Measurements from ENCODE around the gene CCBE1. TPM values are rescaled to one million over a fixed set of nuclear protein-coding genes. Genes with fewer than 3 reads are reported as not detected.

CCBE1 gene
- total RNA-seq, 1 donor from 2014 or later, result 0.67 TPM

DNA sequence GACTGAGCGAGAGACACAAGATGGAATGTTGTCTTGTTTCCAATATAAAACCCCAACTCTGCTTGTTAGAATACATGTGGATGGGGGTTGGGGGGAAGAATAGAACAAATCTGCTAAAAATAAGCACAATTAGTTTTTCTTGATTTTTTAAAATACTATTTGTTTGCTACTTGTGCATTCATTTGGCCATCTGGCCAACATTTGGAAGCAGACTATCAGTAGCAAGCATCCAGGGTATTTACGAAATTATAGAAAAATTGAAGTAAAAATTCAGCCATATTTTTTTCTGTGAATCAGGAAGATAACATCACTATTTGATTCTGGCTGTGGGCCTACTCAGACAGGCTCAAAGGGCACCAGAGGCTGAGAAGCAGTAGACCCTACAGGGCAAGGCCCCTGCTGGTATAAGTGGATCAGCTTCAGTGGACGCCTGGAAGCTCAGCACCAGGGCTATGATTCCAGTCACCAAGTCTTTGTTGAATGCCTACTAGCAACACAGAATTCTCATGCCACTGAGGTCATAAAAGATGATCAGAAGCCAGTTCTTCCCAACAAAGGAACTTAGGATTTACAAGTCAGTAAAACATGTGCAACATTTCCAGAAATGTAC is 133.9 kb downstream of the CCBE1 start:
- intact Hi-C loops (cut with DNase I), result no loop called here
- DNase-seq (ENCODE audit: low spot score) (no peak), ATAC-seq (no peak)

GRCh38 chr18:59562751-59563150 is 134.5 kb downstream of the CCBE1 start:
- no peak for ATAC-seq
- intact Hi-C loops (cut with DNase I), result no loop called here
- no peak for DNase-seq (ENCODE audit: low spot score)

DNA sequence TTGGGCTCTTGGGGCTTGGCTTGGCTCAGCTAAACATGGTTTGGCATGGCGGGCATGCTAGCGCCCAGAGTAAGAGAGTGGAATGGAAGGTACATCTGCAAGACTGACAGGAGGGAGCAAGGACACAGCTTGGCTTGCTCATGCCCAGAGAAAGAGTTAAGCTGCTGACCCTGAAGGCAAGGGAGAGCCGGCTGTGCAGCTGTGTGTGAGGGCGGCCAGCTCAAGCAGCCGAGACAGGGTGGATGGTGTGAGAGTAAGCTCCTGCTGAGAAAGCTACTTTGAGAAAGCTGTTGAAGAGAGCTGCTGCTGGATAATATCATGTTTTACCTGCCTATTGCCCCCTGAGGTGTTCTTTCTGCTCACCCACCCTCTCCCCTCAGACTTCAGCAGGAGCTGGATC is 135.6 kb downstream of the CCBE1 start:
- intact Hi-C loops (cut with DNase I), result no loop called here
- no peak for DNase-seq (ENCODE audit: low spot score)
- ATAC-seq, result no peak

DNA sequence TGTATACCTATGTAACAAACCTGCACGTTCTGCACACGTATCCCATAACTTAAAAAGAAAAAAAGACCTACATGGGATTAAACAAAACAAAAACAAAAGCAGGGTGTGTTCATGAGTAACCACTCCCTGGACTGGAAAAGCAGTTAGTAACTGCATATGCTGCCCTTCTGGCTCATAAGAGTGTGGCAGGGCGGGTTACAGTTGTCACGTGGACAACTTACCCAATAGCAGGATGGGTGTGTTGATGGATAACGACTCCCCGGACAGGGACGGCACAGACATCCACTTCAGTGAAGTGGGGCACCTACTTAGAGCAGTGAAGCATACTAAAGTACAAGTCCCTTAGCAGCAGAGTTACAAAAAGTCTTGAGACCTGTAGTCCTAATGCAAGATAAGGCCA is 136.7 kb downstream of the CCBE1 start:
- intact Hi-C loops (cut with DNase I), result no loop called here

DNA sequence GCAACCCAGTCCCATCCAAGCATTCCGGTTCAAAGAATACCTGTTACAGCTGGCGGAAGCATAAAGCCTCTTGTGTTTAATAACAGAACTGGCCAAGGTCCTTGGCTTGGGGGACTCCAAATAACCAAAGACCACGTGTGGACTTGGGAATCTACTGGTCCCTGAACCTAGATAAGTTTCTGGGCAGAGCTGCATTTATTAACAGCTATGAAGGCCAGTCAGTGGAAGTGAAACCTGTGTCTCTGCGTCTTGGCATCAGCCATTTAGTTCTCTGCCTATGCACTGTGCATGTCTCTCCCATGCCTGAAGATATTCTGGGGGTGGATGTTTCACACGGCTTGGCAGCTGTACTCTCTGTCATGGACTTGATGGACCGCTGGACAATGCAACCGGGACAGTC is 137.7 kb downstream of the CCBE1 start:
- ATAC-seq (no peak), DNase-seq (ENCODE audit: low spot score) (no peak)
- intact Hi-C loops (cut with DNase I), result no loop called here

More for the DNA sequence above, 136.7 kb downstream of the CCBE1 start:
- DNase-seq (ENCODE audit: low spot score), result no peak
- ATAC-seq, result no peak

GRCh38 chr18:59555995-59556659 is 141.1 kb downstream of the CCBE1 start:
- ATAC-seq (peak; percentile 56), DNase-seq (ENCODE audit: low spot score) (no peak)
- intact Hi-C loops (cut with DNase I), result no loop called here

- intact Hi-C loops (cut with DNase I), result no loop called here
- no peak for DNase-seq (ENCODE audit: low spot score)
- ATAC-seq, result no peak
Observed at GRCh38 chr18:59554796-59555335, 142.4 kb downstream of the CCBE1 start.

DNA sequence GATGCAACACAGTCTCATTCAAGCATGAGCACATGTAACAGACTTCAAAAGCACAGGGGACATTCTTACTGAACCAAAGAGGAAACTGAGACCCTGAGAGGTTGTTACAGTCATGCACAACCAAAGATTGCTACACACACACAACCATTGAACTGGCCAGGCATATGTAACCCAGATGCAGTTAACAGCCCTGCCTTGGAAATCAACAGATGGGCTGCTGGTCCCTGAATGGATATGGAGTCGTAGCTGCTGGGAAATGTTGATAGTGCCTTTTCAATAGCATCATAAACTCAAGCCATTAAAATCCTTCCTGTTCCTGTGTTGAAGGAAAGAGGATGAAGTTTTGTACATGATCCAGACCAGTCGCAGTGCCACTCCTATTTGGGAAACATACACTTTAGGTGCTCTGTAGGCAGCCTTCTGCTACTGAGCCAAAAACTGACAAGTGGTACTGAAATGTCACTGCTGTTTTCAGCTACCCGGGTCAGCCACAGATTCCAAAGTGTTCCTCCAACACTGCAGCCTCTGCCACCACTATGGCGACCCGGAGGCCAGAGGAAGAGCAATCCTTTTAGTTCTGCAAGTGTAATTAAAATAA is 143.9 kb downstream of the CCBE1 start:
- DNase-seq (ENCODE audit: low spot score) (no peak), ATAC-seq (no peak)
- intact Hi-C loops (cut with DNase I), result no loop called here

DNA sequence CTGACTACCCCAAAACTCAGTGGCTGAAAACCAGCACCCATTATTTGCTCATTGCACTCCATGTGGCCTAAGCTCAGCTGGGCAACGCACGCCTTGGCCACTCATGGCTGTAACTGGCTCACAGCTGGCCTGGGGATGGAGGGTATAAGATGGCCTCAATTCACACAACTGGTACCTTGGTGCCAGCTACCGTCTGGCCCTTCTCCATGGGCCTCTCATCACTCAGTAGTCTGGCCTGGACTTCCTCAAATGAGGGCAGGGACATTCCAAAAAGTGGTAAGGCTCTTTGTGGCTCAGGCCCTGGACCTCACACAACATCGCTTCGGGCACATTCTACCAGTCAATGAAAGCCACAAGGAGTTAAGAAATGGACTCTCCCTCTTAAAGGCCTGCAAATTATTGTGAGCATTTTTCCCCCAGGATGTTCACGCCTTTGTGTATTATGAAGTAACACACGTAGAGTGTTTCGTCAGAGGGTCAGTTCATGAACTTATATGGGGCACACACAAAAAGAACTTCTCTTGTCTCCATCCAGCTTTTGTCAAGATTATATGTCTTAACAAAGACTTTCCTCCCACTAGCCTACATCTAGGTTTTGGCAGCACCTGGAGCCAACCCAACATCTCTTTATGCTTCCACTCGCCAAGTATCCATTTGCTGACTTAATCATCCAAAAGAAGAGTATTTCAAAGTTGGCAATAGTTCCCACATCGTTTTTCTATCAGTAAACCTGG is 145.2 kb downstream of the CCBE1 start:
- no peak for DNase-seq (ENCODE audit: low spot score)
- ATAC-seq, result no peak
- intact Hi-C loops (cut with DNase I), result no loop called here

GRCh38 chr18:59550174-59550516 is 147.1 kb downstream of the CCBE1 start:
- no peak for DNase-seq (ENCODE audit: low spot score)
- ATAC-seq, result no peak
- intact Hi-C loops (cut with DNase I), result no loop called here

- ATAC-seq, result no peak
- intact Hi-C loops (cut with DNase I), result no loop called here
- no peak for DNase-seq (ENCODE audit: low spot score)
Observed at GRCh38 chr18:59549503-59550173, 147.6 kb downstream of the CCBE1 start.

DNA sequence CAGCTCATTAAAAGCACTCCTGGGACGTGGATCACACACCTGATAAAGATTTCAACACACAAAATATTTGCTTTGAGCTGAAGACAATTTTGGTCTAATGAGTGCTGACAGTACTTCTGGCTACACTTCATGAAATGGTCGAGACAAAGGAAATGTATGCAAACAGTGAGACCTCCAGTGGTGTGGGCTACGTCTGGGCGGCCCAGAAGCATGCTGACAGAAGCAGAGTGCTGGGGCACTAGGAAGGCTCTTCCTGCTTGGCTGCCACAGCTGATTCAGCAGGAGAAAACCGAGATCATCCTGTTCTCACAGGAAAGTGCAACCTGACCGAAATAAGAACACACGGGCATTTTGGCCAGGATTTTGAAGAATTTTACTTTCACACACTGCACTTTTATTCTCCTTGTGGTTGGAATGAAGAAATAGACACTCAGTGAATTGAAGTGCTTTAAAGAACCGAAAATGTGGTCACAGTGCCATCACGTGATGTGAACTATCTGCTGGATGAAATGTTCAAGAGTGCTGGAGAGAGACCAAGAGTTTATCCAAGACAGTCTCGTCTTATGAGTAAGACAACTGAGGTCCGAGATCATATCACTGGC is 149.5 kb downstream of the CCBE1 start:
- peak; percentile 84 for ATAC-seq

DNA sequence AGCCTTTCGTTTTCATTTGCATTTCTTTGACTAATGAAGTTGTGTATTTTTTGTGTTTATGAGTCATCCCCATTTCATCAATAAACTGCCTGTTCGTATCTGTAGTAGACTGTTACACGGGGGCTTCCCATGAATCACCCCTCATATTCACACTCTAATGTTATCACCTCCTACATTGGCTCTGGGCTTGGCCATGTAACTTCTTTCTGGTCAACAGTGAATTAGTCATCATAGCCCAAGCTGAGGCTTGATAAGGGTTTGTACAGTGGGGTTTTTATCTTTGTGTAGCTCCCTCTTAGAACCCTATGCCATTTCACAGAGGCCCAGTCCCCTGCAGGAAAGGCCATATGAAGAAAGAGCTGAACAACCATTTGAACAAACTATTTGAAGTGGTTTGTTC is 151.0 kb downstream of the CCBE1 start:
- intact Hi-C loops (cut with DNase I), result no loop called here

More for the DNA sequence above, 149.5 kb downstream of the CCBE1 start:
- no peak for DNase-seq (ENCODE audit: low spot score)
- intact Hi-C loops (cut with DNase I), result no loop called here

DNA sequence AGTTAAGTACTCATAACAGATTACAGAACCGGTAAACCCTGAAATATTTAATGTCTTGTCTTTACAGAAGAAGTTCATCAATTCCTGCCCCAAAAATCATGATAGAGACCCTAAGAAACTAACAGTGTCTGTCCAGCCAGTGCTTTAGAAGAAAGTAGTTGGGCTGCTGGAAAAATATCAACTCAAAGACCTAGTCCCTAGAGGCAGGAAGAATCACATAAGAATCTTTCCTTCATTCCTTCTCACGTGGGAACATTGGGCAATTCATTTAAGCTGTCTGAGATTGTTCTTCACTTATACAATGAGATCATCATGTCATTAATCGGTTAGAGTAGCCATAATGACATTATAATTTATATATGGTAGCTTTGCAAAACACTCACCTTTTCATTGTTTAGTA is 156.4 kb downstream of the CCBE1 start:
- ATAC-seq, result peak; percentile 64

More for the DNA sequence above, 151.0 kb downstream of the CCBE1 start:
- ATAC-seq, result no peak
- DNase-seq (ENCODE audit: low spot score), result no peak

GRCh38 chr18:59540346-59540745 is 156.9 kb downstream of the CCBE1 start:
- DNase-seq (ENCODE audit: low spot score) (no peak), ATAC-seq (peak; percentile 65)
- intact Hi-C loops (cut with DNase I), result no loop called here

More for the DNA sequence above, 156.4 kb downstream of the CCBE1 start:
- intact Hi-C loops (cut with DNase I), result no loop called here
- DNase-seq (ENCODE audit: low spot score), result no peak

DNA sequence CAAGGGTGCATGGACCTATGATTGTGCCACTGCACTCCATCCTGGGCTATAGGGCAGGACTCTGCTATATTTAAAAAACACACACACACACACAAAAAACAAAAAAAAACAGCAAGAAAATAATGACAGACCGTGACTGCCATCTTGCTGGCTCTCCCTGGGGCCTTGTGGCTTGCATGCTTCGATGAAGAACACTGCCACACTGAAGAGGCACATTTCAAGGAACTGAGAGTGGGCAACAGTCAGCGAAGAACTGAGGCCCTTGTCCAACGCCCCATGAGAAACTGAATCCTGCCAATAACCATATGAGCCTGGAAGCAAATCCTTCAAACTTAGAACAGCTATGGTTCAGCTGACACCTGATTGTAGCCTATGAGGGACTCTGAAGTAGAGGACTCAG is 158.1 kb downstream of the CCBE1 start:
- no peak for DNase-seq (ENCODE audit: low spot score)
- intact Hi-C loops (cut with DNase I), result no loop called here
- ATAC-seq, result no peak

- intact Hi-C loops (cut with DNase I), result no loop called here
- no peak for ATAC-seq
Observed at GRCh38 chr18:59537579-59537978, 159.6 kb downstream of the CCBE1 start.

GRCh38 chr18:59536166-59536565 is 161.1 kb downstream of the CCBE1 start:
- no peak for DNase-seq (ENCODE audit: low spot score)
- ATAC-seq, result no peak
- intact Hi-C loops (cut with DNase I), result no loop called here

More at GRCh38 chr18:59537579-59537978, 159.6 kb downstream of the CCBE1 start:
- no peak for DNase-seq (ENCODE audit: low spot score)

GRCh38 chr18:59535055-59535454 is 162.2 kb downstream of the CCBE1 start:
- no peak for DNase-seq (ENCODE audit: low spot score)
- intact Hi-C loops (cut with DNase I), result no loop called here
- no peak for ATAC-seq

Measured in sciatic nerve (tissue), 2 donors.